Epithelial cell of prostate (primary cell): ENCODE results near the gene AGL.
A peak's percentile ranks its signal among the peaks of the same experiment; 100 is the strongest.
"Not testable (repeated sequence)": the region's sequence is repeated elsewhere in the genome, so short reads cannot be mapped to it uniquely, and the experiment has no call there.

Experiments
- DNase-seq: peaks from one replicate; pipeline ENCODE4 v3.0.0-alpha.2; 2011; ENCODE audit warnings: low read depth, low spot score
- H3K27ac ChIP-seq: fragments of 450-650 bp; 2 replicates; pipeline ENCODE4 v1.5.1; 2017; ENCODE audit warnings: mild to moderate bottlenecking

AGL gene

DNA sequence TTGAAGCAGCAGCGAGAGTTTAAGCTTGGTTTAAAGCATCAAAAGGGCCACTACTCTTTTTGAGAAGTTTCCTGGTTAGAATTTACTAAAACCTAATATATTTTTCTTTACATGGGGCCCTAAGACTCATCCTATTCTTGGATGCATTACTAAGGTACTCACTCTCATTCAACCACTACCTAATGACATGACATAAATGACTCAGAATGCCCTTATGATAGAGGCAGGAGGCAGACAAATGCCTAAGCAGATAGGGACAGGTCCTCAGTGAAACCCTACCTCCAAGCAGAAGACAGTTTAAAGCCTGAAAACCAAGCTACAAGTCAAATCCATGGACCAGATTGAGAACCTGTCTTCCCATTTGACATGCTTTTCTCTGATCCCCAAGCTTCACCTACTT lies 85.4 kb downstream of the AGL start:
- no peak overlapping the region for H3K27ac ChIP-seq
- no peak for DNase-seq

DNA sequence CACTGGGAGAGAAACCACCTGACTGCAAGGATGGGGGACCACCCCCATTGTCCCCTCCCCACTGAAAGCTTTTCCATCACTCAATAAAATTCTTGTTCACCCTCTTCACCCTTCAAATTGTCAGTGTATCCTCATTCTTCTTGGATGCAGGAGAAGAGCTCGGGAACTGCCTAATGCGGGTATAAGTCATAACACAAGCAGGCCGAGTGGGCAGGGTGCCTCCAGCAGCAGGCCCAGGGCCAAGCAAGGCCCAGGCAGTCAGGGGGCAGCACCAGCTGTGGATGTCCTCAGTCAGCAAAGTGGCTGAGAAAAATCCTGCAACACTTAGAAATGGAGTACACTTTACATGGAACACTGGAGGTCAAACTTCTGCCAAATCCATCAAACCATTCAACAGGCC lies 85.9 kb downstream of the AGL start:
- no peak overlapping the region for H3K27ac ChIP-seq
- DNase-seq = no peak

GRCh38 chr1:99942723-99943122 lies 92.6 kb downstream of the AGL start:
- no peak overlapping the region for H3K27ac ChIP-seq

DNA sequence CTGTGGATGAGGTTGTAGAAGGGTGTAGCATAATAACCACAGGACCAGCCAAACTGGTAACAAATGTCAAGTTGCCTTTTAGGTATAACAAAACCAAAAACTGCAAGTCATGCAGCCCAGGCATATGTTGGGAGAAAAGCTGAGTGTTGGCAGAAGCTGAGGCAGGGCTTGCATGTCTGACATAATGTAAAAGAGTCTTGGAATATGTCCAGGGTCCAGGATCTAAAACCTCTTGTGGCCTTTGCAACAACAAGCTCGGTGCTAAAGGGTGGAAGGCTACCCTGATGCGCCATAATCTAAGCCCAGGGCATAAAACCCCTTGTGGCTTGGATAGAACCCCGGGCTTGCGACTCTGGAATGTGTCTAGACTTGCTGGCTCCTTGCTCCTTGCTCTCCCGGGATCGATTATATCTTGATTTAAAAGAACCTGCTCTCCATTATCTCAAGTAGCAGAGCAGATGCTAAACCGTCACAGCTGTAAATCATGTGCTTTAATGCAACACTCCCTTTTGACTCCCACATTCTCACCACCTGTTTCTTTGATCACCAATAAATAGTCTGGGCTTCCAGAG lies 93.1 kb downstream of the AGL start:
- DNase-seq = no peak
- no peak overlapping the region for H3K27ac ChIP-seq

More at GRCh38 chr1:99942723-99943122, 92.6 kb downstream of the AGL start:
- DNase-seq = no peak

DNA sequence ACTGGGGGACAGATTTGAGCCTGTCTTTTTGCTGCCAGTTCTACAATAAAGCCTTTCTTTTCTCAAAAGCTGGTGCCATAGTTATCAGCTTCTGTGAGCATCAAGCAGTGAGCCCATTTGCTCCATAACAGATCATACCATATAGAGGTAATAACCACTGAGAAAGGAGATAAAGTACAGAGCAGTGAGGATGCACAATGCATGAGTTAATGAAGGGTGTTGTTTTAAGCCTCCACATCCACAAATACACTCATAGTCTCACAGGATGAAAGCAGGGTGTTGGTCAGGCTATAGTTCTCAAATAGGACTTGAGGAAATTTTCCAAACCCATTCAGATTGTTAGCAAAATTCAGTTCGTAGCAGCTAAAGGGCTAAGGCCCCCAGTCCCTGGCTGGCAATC lies 94.0 kb downstream of the AGL start:
- H3K27ac ChIP-seq = no peak overlapping the region

GRCh38 chr1:99945174-99945573 lies 95.0 kb downstream of the AGL start:
- H3K27ac ChIP-seq = no peak overlapping the region
- no peak for DNase-seq

More for the DNA sequence above, 94.0 kb downstream of the AGL start:
- DNase-seq = no peak

DNA sequence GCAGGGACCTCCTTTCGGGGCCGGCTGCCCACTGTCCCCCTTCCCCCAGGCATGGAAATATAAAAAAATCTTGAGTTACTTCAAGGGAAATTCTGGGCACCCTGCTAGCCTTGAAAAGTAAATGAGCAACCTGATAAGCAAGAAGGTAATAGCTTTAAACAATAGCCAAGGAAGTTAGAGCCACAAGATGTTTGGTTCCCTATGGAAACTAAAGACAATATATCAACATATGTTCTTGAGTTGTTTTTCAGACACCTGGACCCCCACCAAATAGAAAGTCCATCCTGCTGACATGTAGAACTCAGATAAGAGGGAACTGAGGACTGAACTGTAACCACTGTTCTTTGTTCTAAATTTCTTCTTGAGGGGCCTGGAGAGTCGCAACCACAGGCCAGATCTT lies 100.3 kb downstream of the AGL start:
- no peak overlapping the region for H3K27ac ChIP-seq
- DNase-seq = no peak

DNA sequence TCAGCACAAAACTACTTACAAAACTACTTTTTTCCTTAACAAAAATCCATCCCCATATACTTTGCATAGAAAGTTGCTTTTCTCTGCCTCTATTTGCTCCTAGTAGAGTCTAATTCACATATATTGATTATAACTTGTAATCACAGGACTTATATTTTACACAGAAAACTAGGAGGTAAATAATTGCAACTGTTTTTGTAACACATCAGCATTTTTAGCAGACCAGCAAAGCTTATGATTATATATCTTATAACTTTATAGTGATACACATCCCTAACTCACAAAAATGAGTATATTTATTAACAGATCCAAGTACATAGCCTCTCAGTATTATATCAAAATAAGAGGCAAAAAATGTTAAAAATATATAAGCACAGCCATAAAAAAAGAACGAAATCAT lies 102.4 kb downstream of the AGL start:
- H3K27ac ChIP-seq = no peak overlapping the region

DNA sequence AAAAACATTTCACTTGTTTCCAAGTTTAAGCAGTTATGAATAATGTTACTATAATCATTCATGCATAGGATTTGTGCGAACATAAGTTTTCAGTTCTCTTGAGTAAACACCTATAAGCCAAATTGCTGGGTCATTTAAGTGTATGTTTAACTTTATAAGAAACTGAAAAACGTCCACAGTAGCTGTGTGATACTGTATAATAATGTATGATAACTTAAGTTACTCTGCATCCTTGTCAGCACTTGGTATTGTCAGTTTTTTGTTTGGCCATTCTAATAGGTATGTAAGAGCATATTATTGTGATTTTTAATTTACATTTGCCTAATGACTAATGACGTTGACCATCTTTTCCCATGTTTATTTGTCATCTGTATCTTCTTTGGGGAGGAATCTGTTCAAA lies 105.2 kb downstream of the AGL start:
- H3K27ac ChIP-seq = no peak overlapping the region
- DNase-seq = no peak

More for the DNA sequence above, 102.4 kb downstream of the AGL start:
- no peak for DNase-seq

GRCh38 chr1:99956755-99957154 lies 106.6 kb downstream of the AGL start:
- no peak for DNase-seq
- no peak overlapping the region for H3K27ac ChIP-seq

GRCh38 chr1:99957818-99958217 lies 107.7 kb downstream of the AGL start:
- no peak overlapping the region for H3K27ac ChIP-seq
- no peak for DNase-seq

- not testable (repeated sequence) for H3K27ac ChIP-seq, DNase-seq
Observed at GRCh38 chr1:99959189-99959705, 109.1 kb downstream of the AGL start.

- DNase-seq, H3K27ac ChIP-seq: not testable (repeated sequence)
Observed at GRCh38 chr1:99960260-99960659, 110.1 kb downstream of the AGL start.

DNA sequence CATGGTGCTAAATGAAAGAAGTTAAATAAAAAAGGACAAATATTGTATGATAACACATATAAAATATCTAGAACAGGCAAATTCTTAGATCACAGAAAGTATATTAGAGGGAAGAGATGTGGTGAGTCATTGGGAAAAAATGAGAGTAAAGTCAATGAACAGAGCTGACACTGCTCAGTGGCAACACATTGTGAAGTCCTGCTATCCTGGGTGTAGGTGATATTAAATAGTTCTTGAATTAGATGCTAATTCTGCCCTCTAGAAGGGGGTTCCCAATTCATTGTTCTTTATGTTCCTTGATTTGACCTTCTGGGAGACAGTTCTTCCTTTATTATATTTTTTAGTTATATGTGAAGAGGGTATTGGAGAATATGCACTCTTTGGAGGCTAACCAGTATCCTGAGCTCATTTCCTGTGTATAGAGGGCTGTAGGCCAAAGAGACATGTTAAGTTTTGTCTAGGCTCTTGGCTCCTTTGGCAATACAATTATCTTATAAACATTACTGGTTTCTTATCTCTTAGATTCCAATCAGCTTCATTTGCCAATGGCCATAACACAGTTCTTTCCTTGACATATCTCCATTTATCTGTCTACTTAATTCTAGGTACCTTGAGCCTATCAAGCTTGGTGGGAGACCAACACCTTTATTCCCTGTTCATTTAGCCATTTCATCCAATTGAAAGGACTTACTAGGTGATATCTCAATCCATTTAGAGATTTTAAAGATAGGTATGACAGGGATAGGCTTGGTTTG lies 113.1 kb downstream of the AGL start:
- no peak for DNase-seq
- H3K27ac ChIP-seq = peak overlapping the region; percentile 68

- no peak overlapping the region for H3K27ac ChIP-seq
- no peak for DNase-seq
Observed at GRCh38 chr1:99964806-99965205, 114.6 kb downstream of the AGL start.

DNA sequence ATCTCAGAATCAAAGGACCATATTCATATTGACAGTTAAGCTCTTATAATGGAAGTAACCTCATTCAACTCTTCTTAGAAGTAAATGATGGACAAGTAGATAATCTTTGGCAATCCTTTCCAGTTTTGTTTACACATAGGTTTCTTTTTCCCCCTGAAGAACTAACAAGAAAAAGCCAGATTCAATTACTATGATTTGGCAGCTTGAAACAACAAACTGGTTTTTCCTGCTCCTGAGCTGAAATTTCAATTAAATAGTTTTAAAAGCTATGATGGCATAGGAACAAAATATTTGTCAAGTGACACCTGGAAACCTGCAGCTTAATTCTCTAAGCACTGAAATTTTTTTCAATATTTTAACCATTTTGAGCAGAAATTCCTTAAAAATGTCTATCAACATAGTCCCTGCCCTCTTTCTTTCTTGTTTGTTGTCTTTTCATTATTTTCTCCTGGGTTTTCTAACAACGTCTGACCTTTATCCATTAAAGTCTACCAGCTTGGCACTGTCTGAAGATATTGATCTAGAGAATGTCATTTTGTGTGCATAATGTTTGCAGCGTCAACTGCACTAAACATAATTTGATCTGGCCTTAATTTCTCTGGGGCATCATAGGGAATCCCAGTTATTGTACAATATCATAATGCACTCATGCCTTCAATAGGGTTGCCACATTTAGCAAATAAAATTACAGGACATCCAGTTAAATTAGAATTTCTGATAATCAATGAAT lies 115.7 kb downstream of the AGL start:
- DNase-seq = no peak
- H3K27ac ChIP-seq = no peak overlapping the region

- no peak for DNase-seq
- H3K27ac ChIP-seq = no peak overlapping the region
Observed at GRCh38 chr1:99968214-99968613, 118.1 kb downstream of the AGL start.

DNA sequence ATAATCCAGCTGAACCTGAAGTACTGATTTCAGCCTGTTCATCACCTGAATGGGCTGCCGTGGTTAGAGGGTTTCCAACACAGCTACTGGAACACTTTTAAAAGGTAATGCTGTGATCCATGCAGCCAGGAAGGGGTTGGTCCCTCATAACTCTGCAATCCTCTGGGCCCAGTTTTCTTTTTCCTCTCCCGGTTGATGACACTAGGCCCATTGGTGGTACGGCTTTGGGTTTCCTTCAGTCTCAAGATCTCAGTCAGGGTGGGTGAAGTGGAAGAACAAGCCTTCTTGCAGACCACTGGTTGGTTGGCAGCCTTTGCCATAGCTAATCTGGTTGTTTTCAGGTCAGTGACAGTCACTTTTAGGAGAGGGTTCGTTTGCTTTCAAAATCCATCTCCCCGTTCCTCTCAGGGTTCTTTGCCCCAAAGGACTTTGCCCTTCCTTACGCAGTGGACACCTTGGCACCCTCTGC lies 119.1 kb downstream of the AGL start:
- H3K27ac ChIP-seq = peak overlapping the region; percentile 89
- DNase-seq = no peak

DNA sequence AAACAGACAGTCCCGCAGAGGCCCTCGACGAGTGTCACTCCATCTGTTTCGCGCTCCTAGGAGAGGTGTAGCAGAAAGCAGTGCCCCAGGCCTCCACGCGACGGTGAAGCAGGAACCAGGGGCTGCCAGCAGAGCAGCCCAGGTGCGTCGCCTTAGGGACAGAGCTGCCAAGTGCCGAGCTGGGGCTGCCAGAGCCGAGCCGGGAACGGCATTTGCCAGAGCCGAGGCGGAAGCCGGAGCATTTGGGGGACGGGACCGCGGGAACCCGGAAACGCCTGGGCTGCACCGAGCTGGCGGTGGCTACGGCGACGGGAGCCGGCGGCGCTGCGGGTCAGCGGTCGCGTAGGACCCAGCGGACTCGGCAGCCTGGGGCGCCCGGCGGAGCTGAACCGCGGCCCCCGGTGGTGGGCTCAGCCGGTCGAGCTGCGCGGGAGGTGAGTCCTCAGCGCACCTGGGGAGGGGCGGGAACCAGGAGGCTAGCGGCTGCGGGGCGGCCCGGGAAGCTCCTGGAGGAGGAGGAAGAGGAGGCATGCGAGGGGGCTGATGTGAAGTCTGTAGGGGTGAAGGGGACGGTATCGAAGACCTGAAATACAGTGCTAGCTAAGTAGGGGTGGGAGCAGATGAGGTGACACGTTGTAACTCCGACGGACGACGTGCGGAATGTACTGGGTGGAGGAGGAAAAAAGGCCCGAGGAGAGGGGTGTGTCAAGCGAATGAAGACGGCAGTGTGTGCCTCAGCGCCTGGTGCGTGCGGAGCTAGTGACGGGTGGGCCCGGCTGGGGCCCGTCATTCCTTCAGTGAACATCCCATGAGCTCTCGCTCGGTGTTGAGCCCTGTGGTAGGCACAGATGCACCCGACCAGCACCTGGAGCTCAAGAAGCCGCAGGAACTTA lies 119.8 kb downstream of the AGL start, which contains the start of gene SLC35A3:
TSS of gene SLC35A3 (plus strand) at position 268 of the 893 bp plus-strand sequence. CDS start 23,559 bp downstream, outside the sequence.
- DNase-seq = no peak

GRCh38 chr1:99970713-99971255 lies 120.6 kb downstream of the AGL start:
- H3K27ac ChIP-seq = peak overlapping the region; percentile 89
- no peak for DNase-seq

More for the DNA sequence above, 119.8 kb downstream of the AGL start, which contains the start of gene SLC35A3:
- H3K27ac ChIP-seq = peak within 1 kb of the TSS; percentile 89
